ENCODE data around the gene SLC23A3.

The SLC23A3 gene

DNA sequence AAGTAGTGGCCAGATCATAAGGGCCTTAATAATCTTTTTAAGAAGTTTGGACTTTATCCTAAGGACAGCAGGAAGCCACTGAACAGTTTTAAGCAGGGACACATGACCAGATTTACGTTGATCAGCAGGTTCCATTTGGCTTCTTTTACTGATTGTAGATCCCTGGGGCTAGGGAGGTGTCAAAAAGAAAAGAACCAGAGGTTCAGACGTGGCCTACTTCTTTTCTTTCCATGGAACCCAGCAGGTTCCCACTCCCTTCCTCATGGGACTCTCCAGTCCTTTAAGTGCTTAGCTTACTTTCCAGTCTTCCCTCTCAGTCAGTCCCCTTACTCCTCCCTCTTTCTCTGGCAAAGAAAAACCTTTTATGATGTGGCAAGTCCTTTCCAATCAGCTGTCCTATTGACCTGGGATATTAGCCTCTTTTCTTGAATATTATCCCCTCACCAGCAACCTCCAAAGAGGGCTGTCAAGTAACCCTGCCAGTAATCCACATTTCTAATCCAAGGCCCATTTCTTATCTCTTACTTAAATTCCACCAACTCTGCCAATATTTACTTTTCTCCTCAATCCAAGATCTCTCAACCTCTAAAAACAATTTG lies 42.7 kb downstream of the SLC23A3 start:
- no peak for ATAC-seq (replicated peaks)

DNA sequence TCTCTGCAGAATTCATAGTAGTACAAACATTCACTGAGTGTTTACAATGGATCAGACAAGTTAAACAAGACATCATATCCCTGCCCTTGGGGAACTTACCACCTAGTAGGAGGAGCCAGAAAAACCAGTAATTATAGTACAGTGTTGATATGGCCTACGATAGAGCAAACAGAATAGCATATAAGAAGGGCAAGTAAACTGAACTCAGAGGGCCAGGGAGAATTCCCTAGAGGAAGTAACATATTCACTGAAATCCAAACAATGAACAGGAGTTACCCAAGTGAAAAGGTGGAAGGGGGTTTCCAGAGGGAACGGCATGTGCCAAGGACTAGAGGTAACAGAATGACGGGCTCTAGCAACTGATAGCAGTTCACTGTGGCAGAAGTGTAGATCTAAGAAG lies 43.3 kb downstream of the SLC23A3 start:
- H3K4me1 Mint-ChIP-seq = peaks cover 12 to 34% of the 10 kb centered on the region in 2 donors
- H3K27ac Mint-ChIP-seq = no peak overlapping the region
- no peak overlapping the region for H3K4me3 Mint-ChIP-seq
- no peaks in the 10 kb centered on the region for H3K27me3 Mint-ChIP-seq
- no peak for DNase-seq
- H3K36me3 Mint-ChIP-seq = peaks cover 15 to 20% of the 10 kb centered on the region in 2 donors
- ATAC-seq (replicated peaks) = no peak
- H3K9me3 Mint-ChIP-seq = no peaks in the 10 kb centered on the region

More for the DNA sequence above, 42.7 kb downstream of the SLC23A3 start:
- H3K4me3 Mint-ChIP-seq = no peak overlapping the region
- peaks cover 15 to 21% of the 10 kb centered on the region in 2 donors for H3K36me3 Mint-ChIP-seq
- no peak for DNase-seq
- H3K9me3 Mint-ChIP-seq = no peaks in the 10 kb centered on the region
- H3K4me1 Mint-ChIP-seq = peaks cover 11 to 34% of the 10 kb centered on the region in 2 donors
- no peak overlapping the region for H3K27ac Mint-ChIP-seq
- H3K27me3 Mint-ChIP-seq = no peaks in the 10 kb centered on the region

DNA sequence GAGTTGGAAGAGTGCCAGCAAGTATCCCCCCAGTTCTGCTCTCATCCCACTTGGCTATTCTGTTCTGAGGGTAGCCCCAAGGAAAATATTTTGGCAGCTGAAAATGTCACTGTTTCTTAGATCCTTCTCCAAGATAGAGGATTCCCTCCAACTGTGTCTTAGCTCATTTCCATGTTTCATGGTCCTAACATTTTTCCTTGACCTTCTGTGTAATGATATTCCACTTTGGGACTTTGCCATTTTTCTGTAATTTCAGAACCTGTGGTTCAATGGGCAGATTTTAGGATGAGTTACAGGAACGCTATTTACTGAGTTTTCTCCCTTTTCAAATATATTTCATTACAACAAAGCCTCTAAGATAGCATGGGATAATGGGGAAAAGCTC lies 44.0 kb downstream of the SLC23A3 start:
- Mint-ChIP-seq H3K36me3 (peaks cover 15 to 23% of the 10 kb centered on the region in 2 donors), H3K27me3 (no peaks in the 10 kb centered on the region), H3K4me1 (peaks cover 12 to 34% of the 10 kb centered on the region in 2 donors), H3K9me3 (no peaks in the 10 kb centered on the region), H3K27ac (no peak overlapping the region), H3K4me3 (no peak overlapping the region)
- no peak for DNase-seq
- ATAC-seq (replicated peaks) = no peak

DNA sequence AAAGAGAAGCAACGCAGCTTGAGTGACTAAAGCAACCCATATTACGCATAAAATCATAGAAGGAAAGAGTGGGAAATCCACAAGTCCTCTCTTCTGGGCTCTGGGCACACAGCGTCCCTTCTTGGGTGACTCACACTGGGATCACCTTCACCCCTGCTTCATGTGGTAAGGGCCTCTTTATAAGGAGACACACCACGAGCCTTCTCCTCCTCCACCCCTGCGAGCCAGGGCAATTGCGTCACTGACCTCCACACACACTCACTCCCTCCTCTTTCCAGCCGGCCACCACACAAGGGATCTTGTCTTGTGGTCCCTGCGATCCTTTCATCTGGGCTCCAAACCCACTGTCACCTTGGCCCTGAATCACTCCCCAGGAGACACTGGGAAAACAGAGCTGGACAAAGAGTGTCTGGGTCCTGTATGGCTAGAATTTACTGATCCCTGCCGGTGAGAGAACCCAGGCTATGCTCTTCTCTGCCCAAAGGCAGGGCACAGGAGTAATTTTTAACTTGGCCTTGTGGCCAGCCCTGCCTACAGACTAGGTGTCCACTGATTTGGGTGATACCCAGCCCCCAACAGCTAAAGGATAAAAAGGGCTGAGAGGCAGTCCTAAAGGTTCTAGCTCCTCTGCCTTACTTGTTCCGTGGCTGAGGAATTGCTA lies 44.5 kb downstream of the SLC23A3 start:
- no peaks in the 10 kb centered on the region for H3K9me3 Mint-ChIP-seq
- no peak for DNase-seq
- no peak overlapping the region for H3K27ac Mint-ChIP-seq
- H3K4me1 Mint-ChIP-seq = peaks cover 12 to 34% of the 10 kb centered on the region in 2 donors
- H3K36me3 Mint-ChIP-seq = peaks cover 13 to 23% of the 10 kb centered on the region in 2 donors
- ATAC-seq (replicated peaks) = no peak
- H3K4me3 Mint-ChIP-seq = no peak overlapping the region
- H3K27me3 Mint-ChIP-seq = no peaks in the 10 kb centered on the region

DNA sequence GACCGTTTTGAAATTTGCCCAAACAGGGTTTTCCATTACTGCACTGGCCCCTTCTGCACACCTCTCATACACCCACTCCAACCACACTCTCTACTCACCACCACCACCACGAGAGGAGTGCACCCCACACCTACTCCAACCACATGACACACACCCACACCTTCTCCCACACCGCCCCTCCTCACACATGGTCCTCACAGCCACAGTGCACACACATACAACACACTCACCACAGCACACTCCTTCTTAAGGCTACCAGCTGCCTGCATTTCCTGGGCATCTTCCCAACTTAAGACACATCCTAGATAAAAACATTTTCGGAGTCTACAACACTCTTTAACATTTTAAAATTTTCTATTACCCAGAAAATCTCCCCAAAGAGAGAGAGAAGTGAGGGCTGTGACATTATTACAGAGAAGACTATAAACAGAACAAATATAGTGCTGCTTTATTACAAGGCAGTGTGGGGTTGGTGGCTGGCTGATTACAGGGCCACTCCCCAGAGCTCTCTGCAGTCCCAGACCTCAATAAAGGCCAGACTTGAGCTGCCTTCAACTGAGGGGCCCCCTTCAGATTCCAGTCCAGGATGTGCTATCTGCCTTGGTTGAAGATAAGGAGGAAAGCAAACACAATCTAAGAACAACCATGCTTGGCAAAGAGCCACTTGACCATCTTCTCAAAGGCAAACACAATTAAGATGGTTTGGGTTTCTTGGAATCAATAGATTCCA lies 45.3 kb downstream of the SLC23A3 start:
- Mint-ChIP-seq H3K27ac (no peak overlapping the region), H3K4me3 (no peak overlapping the region), H3K27me3 (no peaks in the 10 kb centered on the region), H3K4me1 (peaks cover 12 to 34% of the 10 kb centered on the region in 2 donors), H3K9me3 (no peaks in the 10 kb centered on the region), H3K36me3 (peaks cover 10 to 20% of the 10 kb centered on the region in 2 donors)
- DNase-seq = no peak
- ATAC-seq (replicated peaks) = no peak

DNA sequence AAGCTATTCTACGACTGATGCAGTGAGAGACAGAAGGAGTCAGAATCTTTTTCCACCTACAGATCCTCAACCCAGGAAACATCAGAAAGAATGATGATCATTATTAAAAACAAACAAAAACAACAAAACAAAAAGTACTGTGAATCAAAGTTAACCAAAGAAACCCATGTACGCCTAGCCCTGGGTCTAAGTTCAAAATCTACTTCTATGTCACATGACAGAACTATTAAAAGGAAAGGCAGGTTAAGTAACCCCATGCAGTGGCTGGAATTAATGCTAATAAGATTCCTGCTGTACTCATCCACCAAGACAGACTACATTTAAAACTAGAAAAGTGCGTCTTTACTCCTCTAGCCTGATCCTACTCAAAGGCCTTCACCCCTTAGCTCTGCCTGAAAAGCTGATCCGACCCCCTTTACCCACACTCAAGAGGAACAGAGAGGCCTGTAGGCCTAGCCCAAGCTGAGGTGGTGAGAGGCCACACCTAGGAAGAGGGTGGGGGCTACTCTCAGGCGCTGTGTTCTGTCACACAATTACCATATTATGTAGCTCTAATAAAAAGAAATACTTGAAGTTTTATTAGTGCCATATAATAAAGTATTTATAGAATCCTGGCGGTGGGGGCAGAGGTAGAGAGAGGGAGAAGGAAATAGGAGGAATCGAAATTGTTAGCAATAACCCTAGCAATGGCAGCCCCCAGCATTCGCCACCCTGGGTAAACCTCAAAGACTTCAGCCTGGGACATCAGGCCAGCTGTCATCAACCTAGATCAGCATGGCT lies 46.3 kb downstream of the SLC23A3 start:
- Mint-ChIP-seq H3K4me1 (peaks cover 12 to 33% of the 10 kb centered on the region in 2 donors), H3K27ac (no peak overlapping the region)
- no peak for ATAC-seq (replicated peaks)

DNA sequence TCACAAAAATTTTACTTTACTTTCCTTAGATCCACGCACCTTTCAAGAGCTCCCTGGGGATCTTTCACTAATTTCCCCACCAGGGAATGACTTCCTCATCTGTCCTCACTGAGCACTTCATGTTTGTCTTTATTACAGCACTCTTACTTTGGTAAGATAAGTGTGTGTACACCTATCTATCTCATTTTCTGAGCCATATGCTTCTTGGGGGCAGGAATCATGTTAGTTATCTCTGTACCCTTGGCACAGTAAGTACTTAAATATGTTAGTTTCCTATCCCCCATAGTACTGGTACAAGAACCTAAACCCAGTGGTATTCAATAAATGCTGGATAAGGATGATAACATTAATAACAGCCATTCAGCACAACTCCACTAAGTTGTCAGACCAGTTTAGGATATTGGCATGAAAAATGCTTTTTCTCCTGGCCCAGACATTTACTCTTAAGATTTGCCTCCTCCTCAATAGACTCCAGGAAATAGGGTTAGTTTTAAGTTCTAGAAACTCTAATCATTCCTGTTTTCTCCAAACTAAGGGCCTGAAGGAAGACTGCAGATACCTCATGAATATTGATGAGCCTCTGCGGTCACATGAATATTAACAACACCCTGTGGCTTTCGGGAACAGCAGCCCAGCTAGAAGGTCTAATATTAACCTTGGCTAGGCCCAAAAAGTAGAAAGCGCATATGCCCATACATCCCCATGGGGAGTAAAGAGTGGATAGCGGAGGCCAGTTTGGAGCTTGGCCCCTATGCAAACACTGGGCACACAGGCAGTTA lies 47.4 kb downstream of the SLC23A3 start:
- H3K4me1 Mint-ChIP-seq = peaks cover 12 to 30% of the 10 kb centered on the region in 2 donors
- H3K36me3 Mint-ChIP-seq = peaks cover 5 to 13% of the 10 kb centered on the region in 2 donors
- no peak overlapping the region for H3K4me3 Mint-ChIP-seq
- H3K9me3 Mint-ChIP-seq = no peaks in the 10 kb centered on the region
- H3K27me3 Mint-ChIP-seq = no peaks in the 10 kb centered on the region
- no peak overlapping the region for H3K27ac Mint-ChIP-seq
- no peak for ATAC-seq (replicated peaks)
- DNase-seq = no peak

More for the DNA sequence above, 46.3 kb downstream of the SLC23A3 start:
- no peak overlapping the region for H3K4me3 Mint-ChIP-seq
- no peaks in the 10 kb centered on the region for H3K27me3 Mint-ChIP-seq
- H3K9me3 Mint-ChIP-seq = no peaks in the 10 kb centered on the region
- no peak for DNase-seq
- H3K36me3 Mint-ChIP-seq = peaks cover 7 to 17% of the 10 kb centered on the region in 2 donors

DNA sequence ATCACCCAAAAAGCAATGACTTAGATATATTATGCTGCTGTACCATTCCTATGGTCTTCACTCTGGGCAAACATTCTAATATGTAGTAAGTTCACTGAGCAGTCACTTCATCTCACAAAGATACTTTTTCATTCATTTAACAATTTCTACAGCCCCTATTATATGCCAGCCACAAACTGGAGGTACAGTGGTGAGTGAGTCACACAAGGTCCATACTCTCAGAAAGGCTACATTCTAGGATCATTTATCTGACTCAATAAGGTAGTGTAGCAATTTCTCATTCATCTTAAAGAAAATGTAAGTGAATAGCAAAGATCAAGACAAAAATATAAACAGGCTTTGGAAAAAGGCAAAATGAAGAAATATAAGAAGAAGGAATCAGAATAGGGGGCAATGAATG lies 49.7 kb downstream of the SLC23A3 start:
- Mint-ChIP-seq H3K4me3 (no peak overlapping the region), H3K9me3 (no peaks in the 10 kb centered on the region), H3K4me1 (peaks cover 14 to 36% of the 10 kb centered on the region in 2 donors), H3K27me3 (no peaks in the 10 kb centered on the region), H3K27ac (no peak overlapping the region), H3K36me3 (peaks cover 2 to 13% of the 10 kb centered on the region in 2 donors)
- ATAC-seq (replicated peaks) (no peak), DNase-seq (no peak)

DNA sequence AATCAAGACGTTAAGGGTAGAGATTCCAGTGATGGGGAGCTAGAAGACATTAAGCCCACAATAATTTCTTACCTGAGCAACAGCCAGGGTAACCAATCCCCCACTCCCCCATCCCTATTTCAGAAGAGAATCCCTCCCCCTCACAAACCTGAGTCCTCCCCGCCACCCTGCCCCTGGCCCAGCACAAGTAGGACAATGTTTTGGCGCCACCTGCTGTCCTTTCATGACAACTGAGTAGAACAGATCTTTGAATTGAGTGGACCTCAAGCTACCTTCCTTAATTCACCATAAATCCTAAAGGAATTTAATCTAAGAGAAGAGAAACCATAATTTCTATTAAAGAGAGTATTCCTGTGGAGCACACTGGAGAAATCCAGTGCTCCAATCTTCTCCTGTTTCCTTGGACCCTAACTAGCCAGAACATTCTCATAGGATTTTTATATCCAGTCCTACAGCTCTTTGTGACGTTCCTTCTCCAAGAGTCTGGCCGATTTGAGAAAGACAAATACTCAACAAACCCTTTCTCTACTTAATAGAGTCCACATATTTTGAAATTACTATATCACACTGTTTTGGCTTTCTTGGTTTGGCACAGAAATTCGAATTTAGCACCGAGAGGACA lies 50.3 kb downstream of the SLC23A3 start:
- H3K36me3 Mint-ChIP-seq = peaks cover 5 to 15% of the 10 kb centered on the region in 2 donors
- no peaks in the 10 kb centered on the region for H3K27me3 Mint-ChIP-seq
- DNase-seq (peak; percentile 20), ATAC-seq (replicated peaks) (peak; percentile 64 to 72)
- H3K4me3 Mint-ChIP-seq = no peak overlapping the region
- peaks cover 14 to 34% of the 10 kb centered on the region in 2 donors for H3K4me1 Mint-ChIP-seq
- H3K27ac Mint-ChIP-seq = no peak overlapping the region
- H3K9me3 Mint-ChIP-seq = no peaks in the 10 kb centered on the region

DNA sequence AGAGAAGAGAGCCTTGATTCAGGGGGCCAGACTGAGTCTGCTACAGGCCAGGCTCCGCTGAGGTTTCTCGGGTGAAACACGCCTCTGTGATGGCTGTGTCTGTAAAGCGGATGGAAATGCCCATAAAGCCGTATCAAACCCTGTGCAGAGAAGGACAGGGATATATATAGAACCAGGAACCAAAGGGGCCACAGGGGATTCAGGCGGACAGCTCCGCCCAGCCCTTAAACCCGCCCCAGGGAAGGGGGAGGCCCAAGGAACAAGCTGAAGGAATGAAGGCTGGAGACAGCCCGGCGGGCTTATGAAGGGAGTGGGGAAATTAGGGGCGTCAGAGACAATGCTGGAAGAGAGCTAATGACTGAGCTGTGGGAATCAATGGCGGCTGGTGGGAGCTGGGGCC lies 51.3 kb downstream of the SLC23A3 start:
- Mint-ChIP-seq H3K36me3 (peaks cover 5 to 18% of the 10 kb centered on the region in 2 donors), H3K27me3 (no peaks in the 10 kb centered on the region), H3K9me3 (no peaks in the 10 kb centered on the region), H3K4me1 (peaks cover 11 to 23% of the 10 kb centered on the region in 2 donors), H3K27ac (peak overlapping the region; percentile 26), H3K4me3 (no peak overlapping the region)
- ATAC-seq (replicated peaks) = no peak
- no peak for DNase-seq

DNA sequence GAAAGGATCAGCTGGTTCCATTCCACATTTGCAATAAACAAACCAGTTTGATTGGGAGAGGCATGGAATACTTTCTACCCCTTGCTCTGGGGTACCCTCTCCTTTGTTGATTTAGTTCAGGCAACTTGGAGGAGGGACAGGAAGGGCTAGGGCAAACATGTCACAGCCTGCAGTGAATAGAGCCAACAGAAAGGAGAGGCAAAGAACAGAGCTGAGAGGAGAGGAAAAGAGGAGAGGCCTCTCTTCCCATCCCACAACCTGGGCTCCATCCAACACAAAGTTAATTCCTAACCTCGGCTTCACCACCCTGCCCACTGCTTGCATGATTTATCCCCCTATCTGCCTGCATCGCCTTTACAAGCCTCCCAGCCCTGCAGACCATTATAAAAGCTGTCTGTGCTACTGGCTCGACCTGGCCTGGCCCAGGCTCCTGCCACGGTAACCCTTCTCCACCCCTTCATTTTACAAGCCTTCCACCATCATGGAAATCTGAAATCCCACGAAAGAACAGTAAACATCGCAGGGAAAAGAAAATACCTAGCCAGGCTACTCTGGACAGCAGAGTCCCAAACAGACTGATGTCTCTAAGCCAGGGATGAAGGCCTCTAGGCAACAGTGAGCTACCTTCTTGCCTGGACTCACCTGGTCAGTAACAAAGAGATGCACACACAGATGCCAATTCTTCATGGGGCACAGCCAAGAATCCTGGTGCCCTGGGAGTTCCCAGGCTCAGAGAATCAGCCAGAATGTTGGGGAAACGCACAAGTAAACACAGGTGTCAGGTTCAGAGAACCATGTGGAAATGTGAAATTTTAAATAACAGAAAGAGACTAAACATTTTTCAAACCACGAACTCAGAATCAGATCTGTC lies 52.8 kb downstream of the SLC23A3 start:
- Mint-ChIP-seq H3K27ac (no peak overlapping the region), H3K36me3 (peaks cover 5 to 18% of the 10 kb centered on the region in 2 donors), H3K4me3 (no peak overlapping the region), H3K27me3 (no peaks in the 10 kb centered on the region), H3K9me3 (no peaks in the 10 kb centered on the region), H3K4me1 (peaks cover 9 to 16% of the 10 kb centered on the region in 2 donors)
- ATAC-seq (replicated peaks) (no peak), DNase-seq (no peak)

DNA sequence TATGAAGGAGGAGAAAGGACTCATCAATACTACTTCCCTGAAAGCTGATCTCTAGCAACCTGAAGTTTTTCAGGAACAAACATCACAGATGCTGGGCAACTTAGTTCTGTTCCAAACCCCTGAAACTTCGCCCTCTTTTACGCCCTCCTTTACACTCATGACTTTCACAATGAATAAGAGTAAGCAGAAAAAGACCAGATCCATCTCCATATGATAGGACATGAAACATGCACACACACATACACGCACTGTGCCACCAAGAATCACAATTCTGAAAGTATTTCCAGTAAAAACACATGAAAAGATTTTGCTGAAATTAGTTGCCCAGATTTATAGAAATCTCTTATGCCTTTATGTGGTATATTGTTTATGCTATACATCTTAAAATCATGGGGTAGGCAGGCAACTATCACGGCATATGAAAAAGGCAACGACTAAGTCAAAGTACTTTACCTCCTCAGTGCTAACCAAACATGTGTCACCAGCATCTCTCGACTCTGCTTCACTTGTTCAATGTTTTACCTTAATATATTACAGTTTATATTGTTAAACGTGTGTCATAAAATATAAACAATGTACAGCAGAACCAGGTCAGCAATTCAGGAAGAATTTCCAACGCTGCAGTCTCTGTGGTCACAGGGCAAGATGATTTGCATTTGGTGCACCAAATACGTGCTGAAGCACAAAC lies 57.0 kb downstream of the SLC23A3 start:
- Mint-ChIP-seq H3K9me3 (no peaks in the 10 kb centered on the region), H3K27me3 (no peaks in the 10 kb centered on the region), H3K27ac (no peak overlapping the region), H3K4me1 (peaks cover 15 to 17% of the 10 kb centered on the region in 2 donors), H3K4me3 (no peak overlapping the region), H3K36me3 (peaks cover 13 to 27% of the 10 kb centered on the region in 2 donors)
- ATAC-seq (replicated peaks) = no peak
- DNase-seq = no peak

Data from stimulated activated naive B cell treated with anti-CD40 and anti-IgM and Interleukin-4, amounts not matched to agents 10 μg/mL and 1 μg/mL and 100 μg/mL, for 72 hours (primary cell).